Measurements from ENCODE around the gene CERS5.
A peak's percentile ranks its signal among the peaks of the same experiment; 100 is the strongest.

CERS5 gene

DNA sequence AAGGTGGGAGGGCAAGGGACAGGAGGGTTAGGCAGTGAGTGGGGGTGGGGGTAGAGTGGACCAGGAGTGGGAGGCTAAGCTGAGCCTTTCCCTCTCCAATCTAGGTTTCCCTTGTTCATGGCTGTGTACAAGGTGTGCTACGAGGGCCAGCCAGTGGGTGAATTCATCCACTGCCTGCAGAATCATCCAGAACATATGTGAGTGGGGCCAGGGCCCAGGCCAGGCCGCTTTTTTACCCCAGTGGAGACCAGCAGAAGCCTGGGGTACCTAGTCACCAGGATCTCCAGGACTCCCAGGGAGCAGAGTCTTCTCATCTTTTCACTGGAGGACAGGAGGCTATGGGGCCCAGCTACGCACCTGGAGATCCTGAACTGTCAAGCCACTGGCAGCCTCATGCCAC lies 57.9 kb downstream of the CERS5 start:
- TF ChIP-seq CTCF (IDR thresholded peaks at IDR 0.05), result no peak
- H3K27ac Mint-ChIP-seq, result peak overlapping the region; percentile 96
- no peak for DNase-seq
- no peaks in the 10 kb centered on the region for H3K9me3 Mint-ChIP-seq
- H3K27me3 Mint-ChIP-seq (ENCODE audit: low read depth, poor library complexity), result peaks cover 5% of the 10 kb centered on the region
- no peak overlapping the region for H3K4me3 Mint-ChIP-seq
- H3K36me3 Mint-ChIP-seq (ENCODE audit: low read depth), result peaks cover under 1% of the 10 kb centered on the region
- H3K4me1 Mint-ChIP-seq, result peaks cover 68% of the 10 kb centered on the region

DNA sequence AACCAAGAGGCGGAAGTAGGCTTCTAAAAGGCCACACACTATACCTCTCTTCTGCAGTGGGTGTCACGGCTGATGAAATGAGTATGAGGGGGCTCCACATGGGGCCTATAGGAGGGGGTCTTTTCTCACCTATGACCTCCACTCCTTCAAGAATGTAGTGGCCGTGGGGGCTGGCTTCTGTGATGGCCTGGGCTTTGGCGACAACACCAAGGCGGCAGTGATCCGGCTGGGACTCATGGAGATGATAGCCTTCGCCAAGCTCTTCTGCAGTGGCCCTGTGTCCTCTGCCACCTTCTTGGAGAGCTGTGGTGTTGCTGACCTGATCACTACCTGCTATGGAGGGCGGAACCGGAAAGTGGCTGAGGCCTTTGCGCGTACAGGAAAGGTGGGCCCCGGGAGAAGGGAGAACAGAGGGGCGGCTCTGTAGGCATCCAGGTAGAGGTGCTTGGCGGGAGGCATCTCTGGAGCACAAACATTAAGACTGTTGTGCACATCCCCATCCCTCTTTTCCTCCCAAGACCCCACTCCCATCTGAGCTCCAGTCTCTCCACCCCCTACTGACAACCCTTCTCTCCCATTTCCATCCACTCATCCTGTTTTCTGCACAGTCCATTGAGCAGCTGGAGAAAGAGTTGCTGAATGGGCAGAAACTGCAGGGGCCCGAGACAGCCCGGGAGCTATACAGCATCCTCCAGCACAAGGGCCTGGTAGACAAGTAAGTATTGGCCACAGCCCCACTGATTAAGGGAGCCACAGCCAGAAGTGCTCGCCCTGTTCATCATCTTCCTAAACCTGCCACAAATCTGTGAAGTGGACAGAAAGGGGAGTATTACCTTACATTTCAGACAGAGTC lies 59.5 kb downstream of the CERS5 start:
- Mint-ChIP-seq H3K27me3 (ENCODE audit: low read depth, poor library complexity) (peaks cover 5% of the 10 kb centered on the region), H3K9me3 (no peaks in the 10 kb centered on the region), H3K4me3 (no peak overlapping the region), H3K4me1 (peaks cover 77% of the 10 kb centered on the region), H3K36me3 (ENCODE audit: low read depth) (no peaks in the 10 kb centered on the region), H3K27ac (no peak overlapping the region)
- TF ChIP-seq CTCF (IDR thresholded peaks at IDR 0.05), result no peak
- DNase-seq, result no peak

- no peaks in the 10 kb centered on the region for H3K36me3 Mint-ChIP-seq (ENCODE audit: low read depth)
- DNase-seq, result no peak
- no peak for TF ChIP-seq CTCF (IDR thresholded peaks at IDR 0.05)
- peaks cover 5% of the 10 kb centered on the region for H3K27me3 Mint-ChIP-seq (ENCODE audit: low read depth, poor library complexity)
- H3K4me1 Mint-ChIP-seq, result peaks cover 78% of the 10 kb centered on the region
- H3K27ac Mint-ChIP-seq, result no peak overlapping the region
- H3K4me3 Mint-ChIP-seq, result no peak overlapping the region
- H3K9me3 Mint-ChIP-seq, result no peaks in the 10 kb centered on the region
Observed at GRCh38 chr12:50106907-50107306, 60.3 kb downstream of the CERS5 start.

GRCh38 chr12:50105913-50106450 lies 61.2 kb downstream of the CERS5 start:
- DNase-seq, result no peak
- H3K9me3 Mint-ChIP-seq, result no peaks in the 10 kb centered on the region
- TF ChIP-seq CTCF (IDR thresholded peaks at IDR 0.05), result no peak
- no peak overlapping the region for H3K27ac Mint-ChIP-seq
- H3K4me3 Mint-ChIP-seq, result no peak overlapping the region
- peaks cover 78% of the 10 kb centered on the region for H3K4me1 Mint-ChIP-seq
- H3K27me3 Mint-ChIP-seq (ENCODE audit: low read depth, poor library complexity), result peaks cover 5% of the 10 kb centered on the region
- H3K36me3 Mint-ChIP-seq (ENCODE audit: low read depth), result no peaks in the 10 kb centered on the region

GRCh38 chr12:50104417-50105366 lies 62.5 kb downstream of the CERS5 start:
- TF ChIP-seq CTCF (IDR thresholded peaks at IDR 0.05), result no peak
- H3K36me3 Mint-ChIP-seq (ENCODE audit: low read depth), result peaks cover 11% of the 10 kb centered on the region

More at GRCh38 chr12:50104417-50105366, 62.5 kb downstream of the CERS5 start:
- Mint-ChIP-seq H3K27ac (no peak overlapping the region), H3K4me1 (peaks cover 65% of the 10 kb centered on the region), H3K9me3 (no peaks in the 10 kb centered on the region), H3K4me3 (no peak overlapping the region), H3K27me3 (ENCODE audit: low read depth, poor library complexity) (peaks cover 5% of the 10 kb centered on the region)
- no peak for DNase-seq
